Measurements from ENCODE around the gene CCL23. TPM values are rescaled to one million over a fixed set of nuclear protein-coding genes. Genes with fewer than 3 reads are reported as not detected.

Gene CCL23
- total RNA-seq, 1 experiment from 2014 or later, result not detected

DNA sequence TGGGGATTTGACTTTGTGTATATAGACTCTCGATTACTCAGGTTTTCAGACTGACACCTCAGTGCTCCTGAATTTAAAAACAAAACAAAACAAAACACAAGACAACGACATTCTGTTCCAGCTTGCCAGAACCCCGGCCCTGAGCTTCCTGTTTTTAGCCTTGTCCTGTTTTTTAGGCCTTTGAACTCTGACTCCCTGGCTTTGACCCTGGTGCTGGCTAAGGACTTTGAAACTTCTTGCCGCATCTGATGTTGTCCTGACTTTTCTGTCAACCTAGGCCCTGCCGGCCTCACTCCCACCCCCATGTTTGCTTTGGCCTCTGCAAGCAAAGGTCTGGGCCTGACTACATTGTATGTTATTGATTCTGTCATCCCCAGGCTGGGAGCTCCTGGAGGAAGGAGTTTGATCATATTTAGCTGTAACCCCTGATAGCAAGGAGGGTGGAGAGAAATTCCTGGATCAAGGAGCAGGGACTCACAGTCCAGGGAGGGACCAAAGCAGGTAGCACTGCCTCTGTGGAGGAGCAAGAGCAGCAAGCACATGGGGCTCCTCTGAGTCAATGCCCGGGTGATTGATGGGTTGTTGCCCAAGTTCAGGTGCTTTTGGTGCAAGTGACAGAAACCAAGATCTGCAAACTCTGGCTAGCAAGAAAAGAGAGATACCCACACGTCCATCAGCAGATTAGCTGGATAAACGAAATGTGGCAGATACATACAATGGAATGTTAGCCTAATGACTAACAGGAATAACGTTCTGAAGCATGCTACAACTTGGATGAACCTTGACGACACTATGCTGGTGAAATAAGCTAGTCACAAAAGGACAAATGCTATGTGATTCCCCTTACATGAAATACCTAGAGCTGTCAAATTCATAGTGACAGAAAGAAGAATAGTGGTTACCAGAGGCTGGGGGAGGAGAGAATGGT is 44.2 kb downstream of the CCL23 start:
- Histone ChIP-seq H4K8ac (replicated peaks; ENCODE audit: insufficient read length, low read depth, low read length) (no peak overlapping the region), H2BK120ac (ENCODE audit: low read depth, low read length, poor library complexity, severe bottlenecking) (no peak overlapping the region), H2BK20ac (ENCODE audit: low read depth, low read length, poor library complexity, severe bottlenecking) (no peak overlapping the region), H4K20me1 (ENCODE audit: control insufficient read depth, insufficient read depth, insufficient read length) (no peaks in the 10 kb centered on the region), H3K27me3 (ENCODE audit: insufficient read depth, low read length) (no peaks in the 10 kb centered on the region), H3K4me1 (ENCODE audit: insufficient read depth, low read length) (no peaks in the 10 kb centered on the region), H3T11ph (ENCODE audit: low read length) (no peak overlapping the region), H2BK15ac (ENCODE audit: low read depth, low read length) (no peak overlapping the region), H3K27ac (ENCODE audit: insufficient read length, low read depth, low read length) (no peak overlapping the region), H3K9me3 (ENCODE audit: control insufficient read depth, low read depth, low read length) (no peaks in the 10 kb centered on the region), H3K14ac (ENCODE audit: insufficient read depth, low read length) (no peak overlapping the region; the same call in 1 of the 2 replicates), H3K56ac (ENCODE audit: insufficient read length, low read depth, low read length) (no peak overlapping the region), H4K91ac (ENCODE audit: insufficient read length, low read depth, low read length) (no peak overlapping the region), H2AFZ (ENCODE audit: low read length) (no peak overlapping the region), H3K23me2 (ENCODE audit: insufficient read length, low read depth, low read length, poor library complexity, severe bottlenecking) (no peaks in the 10 kb centered on the region), H3K79me2 (ENCODE audit: insufficient read depth, low read length) (no peaks in the 10 kb centered on the region), H2BK5ac (ENCODE audit: insufficient read length, low read length) (no peak overlapping the region), H2BK12ac (ENCODE audit: insufficient read length, low read depth, low read length) (no peak overlapping the region), H2AK5ac (ENCODE audit: insufficient read length, low read length) (no peak overlapping the region), H4K5ac (ENCODE audit: insufficient read length, low read depth, low read length) (no peak overlapping the region), H3K79me1 (ENCODE audit: insufficient read depth, low read depth, low read length, poor library complexity, severe bottlenecking) (no peaks in the 10 kb centered on the region), H3K4ac (ENCODE audit: low read depth, low read length) (no peak overlapping the region), H3K23ac (ENCODE audit: insufficient read length, low read depth, low read length) (no peak overlapping the region), H3K4me2 (ENCODE audit: insufficient read depth, insufficient read length, low read length) (no peak overlapping the region), H3K9ac (ENCODE audit: extremely low read depth, insufficient read length, low read length) (no peak overlapping the region), H3K18ac (ENCODE audit: insufficient read length, low read depth, low read length) (no peak overlapping the region)
- no CpG with 5 or more reads among the region's 10 CpGs for WGBS (ENCODE audit: extremely low coverage, insufficient read length, low lambda C conversion rate)
- peaks cover 1% of the 10 kb centered on the region; the same call in 1 of the 2 replicates for H3K27me3 Mint-ChIP-seq (ENCODE audit: low read depth)
- H3K27ac Mint-ChIP-seq, result no peak overlapping the region
- TF ChIP-seq, protein P1, sequence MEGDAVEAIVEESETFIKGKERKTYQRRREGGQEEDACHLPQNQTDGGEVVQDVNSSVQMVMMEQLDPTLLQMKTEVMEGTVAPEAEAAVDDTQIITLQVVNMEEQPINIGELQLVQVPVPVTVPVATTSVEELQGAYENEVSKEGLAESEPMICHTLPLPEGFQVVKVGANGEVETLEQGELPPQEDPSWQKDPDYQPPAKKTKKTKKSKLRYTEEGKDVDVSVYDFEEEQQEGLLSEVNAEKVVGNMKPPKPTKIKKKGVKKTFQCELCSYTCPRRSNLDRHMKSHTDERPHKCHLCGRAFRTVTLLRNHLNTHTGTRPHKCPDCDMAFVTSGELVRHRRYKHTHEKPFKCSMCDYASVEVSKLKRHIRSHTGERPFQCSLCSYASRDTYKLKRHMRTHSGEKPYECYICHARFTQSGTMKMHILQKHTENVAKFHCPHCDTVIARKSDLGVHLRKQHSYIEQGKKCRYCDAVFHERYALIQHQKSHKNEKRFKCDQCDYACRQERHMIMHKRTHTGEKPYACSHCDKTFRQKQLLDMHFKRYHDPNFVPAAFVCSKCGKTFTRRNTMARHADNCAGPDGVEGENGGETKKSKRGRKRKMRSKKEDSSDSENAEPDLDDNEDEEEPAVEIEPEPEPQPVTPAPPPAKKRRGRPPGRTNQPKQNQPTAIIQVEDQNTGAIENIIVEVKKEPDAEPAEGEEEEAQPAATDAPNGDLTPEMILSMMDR (conservative IDR thresholded peaks at IDR 0.05), result no peak
- H3K9me3 Mint-ChIP-seq, result no peaks in the 10 kb centered on the region
- peaks cover 5 to 11% of the 10 kb centered on the region in 2 experiments; a peak in 3 of 4 replicates for H3K4me1 Mint-ChIP-seq
- no peak for DNase-seq
- H3K4me3 Mint-ChIP-seq, result no peak overlapping the region
- no peaks in the 10 kb centered on the region for H3K36me3 Mint-ChIP-seq (ENCODE audit: insufficient read depth in 1 of 3, low read depth in 3 of 3)
